Cerebellar nuclear complex (tissue), 1 donor: ENCODE data around the gene ARL14EPL.
"Not testable (repeated sequence)": the region's sequence is repeated elsewhere in the genome, so short reads cannot be mapped to it uniquely, and the experiment has no call there.

Experiments
- DNase-seq, 2 experiments: peaks; one replicate each; lab custom pipeline; 2025; lab: John Stamatoyannopoulos, UW

Gene ARL14EPL

GRCh38 chr5:116046823-116047222 is 14.6 kb downstream of the ARL14EPL start:
- DNase-seq = no peak

- no peak for DNase-seq
These were observed 26.2 kb downstream of the ARL14EPL start for GRCh38 chr5:116058346-116058936.

GRCh38 chr5:116062352-116062751 is 30.1 kb downstream of the ARL14EPL start:
- no peak for DNase-seq

- DNase-seq = no peak
These were observed 31.7 kb downstream of the ARL14EPL start for GRCh38 chr5:116063950-116064349.

- DNase-seq = no peak
These were observed 35.9 kb downstream of the ARL14EPL start for GRCh38 chr5:116068028-116068632.

- DNase-seq = no peak
These were observed 38.9 kb downstream of the ARL14EPL start for GRCh38 chr5:116071211-116071610.

GRCh38 chr5:116075191-116075831 is 43.0 kb downstream of the ARL14EPL start:
- DNase-seq = no peak

GRCh38 chr5:116076496-116076895 is 44.2 kb downstream of the ARL14EPL start:
- no peak for DNase-seq

GRCh38 chr5:116078199-116078598 is 45.9 kb downstream of the ARL14EPL start:
- no peak for DNase-seq

- DNase-seq = no peak
These were observed 52.0 kb downstream of the ARL14EPL start for GRCh38 chr5:116084287-116084691.

- peak in 1 of 2 experiments; percentile 30 for DNase-seq
These were observed 52.8 kb downstream of the ARL14EPL start, which contains the start of gene COMMD10 for GRCh38 chr5:116084871-116085715. Gene COMMD10 (plus strand): TSS chr5:116085025.

- DNase-seq = not testable (repeated sequence)
These were observed 54.0 kb downstream of the ARL14EPL start for GRCh38 chr5:116086309-116086708.

- DNase-seq = no peak
These were observed 55.8 kb downstream of the ARL14EPL start for GRCh38 chr5:116088062-116088461.

GRCh38 chr5:116090302-116090701 is 58.0 kb downstream of the ARL14EPL start:
- DNase-seq = no peak

GRCh38 chr5:116091416-116091815 is 59.1 kb downstream of the ARL14EPL start:
- DNase-seq = no peak

GRCh38 chr5:116097301-116097700 is 65.0 kb downstream of the ARL14EPL start:
- no peak for DNase-seq

- DNase-seq = no peak
These were observed 66.7 kb downstream of the ARL14EPL start for GRCh38 chr5:116098998-116099397.

GRCh38 chr5:116104941-116105340 is 72.7 kb downstream of the ARL14EPL start:
- not testable (repeated sequence) for DNase-seq
